H1 (cell line): ENCODE results near the gene INPP5K. TPM values are rescaled to one million over a fixed set of nuclear protein-coding genes. Genes with fewer than 3 reads are reported as not detected.
A peak's percentile ranks its signal among the peaks of the same experiment; 100 is the strongest.

Experiments used
- CTCF ChIA-PET: fragments of 300-600 bp; sonication (Branson Sonifier 250); formaldehyde crosslinking; loops from one replicate; lab custom pipeline; 2021; ENCODE audit not compliant: partially characterized antibody; lab: Charles Lee
- POLR2A ChIA-PET: fragments of 300-600 bp; sonication (Branson Sonifier 250); formaldehyde crosslinking; loops from one replicate; lab custom pipeline; 2021; ENCODE audit warnings: inconsistent platforms; ENCODE audit not compliant: partially characterized antibody; lab: Charles Lee
- DNase-seq, 2 experiments: peaks; one replicate each; pipeline versions ENCODE4 v3.0.0 to v3.0.0-alpha.2; 2010 to 2022; ENCODE audit warnings: low spot score in 2 of 2, low read depth in 1 of 2, mixed read lengths in 1 of 2
- FAIRE-seq: peaks from 2 replicates; lab custom pipeline; 2011; peaks lifted over from hg19 to GRCh38; lab: Jason Lieb, UNC
- H2AFZ ChIP-seq: 2 replicates; pipeline ENCODE4 v1.8.1; 2012; ENCODE audit warnings: low read length, inconsistent platforms
- H2AK5ac ChIP-seq: 2 replicates; pipeline ENCODE4 v1.6.1; 2013; ENCODE audit warnings: low read depth, low read length
- H2BK120ac ChIP-seq: replicated peaks from 2 replicates; pipeline ENCODE3; 2013; ENCODE audit warnings: low read depth, low read length, inconsistent platforms
- H2BK12ac ChIP-seq: 2 replicates; pipeline ENCODE4 v1.6.1; 2013; ENCODE audit warnings: low read depth, low read length
- H2BK15ac ChIP-seq: 2 replicates; pipeline ENCODE4 v1.6.1; 2013; ENCODE audit warnings: low read length
- H2BK20ac ChIP-seq: 2 replicates; pipeline ENCODE4 v1.6.1; 2013; ENCODE audit warnings: low read length
- H2BK5ac ChIP-seq: 2 replicates; pipeline ENCODE4 v1.6.1; 2013; ENCODE audit warnings: low read depth, low read length
- H3K14ac ChIP-seq: 2 replicates; pipeline ENCODE4 v1.6.1; 2013; ENCODE audit warnings: inconsistent platforms; ENCODE audit not compliant: insufficient read length
- H3K18ac ChIP-seq: 2 replicates; pipeline ENCODE4 v1.6.1; 2013; ENCODE audit warnings: low read length; ENCODE audit errors: extremely low read depth
- H3K23ac ChIP-seq: 2 replicates; pipeline ENCODE4 v1.6.1; 2013; ENCODE audit warnings: inconsistent platforms; ENCODE audit not compliant: insufficient read length
- H3K23me2 ChIP-seq: 2 replicates; pipeline ENCODE4 v1.6.1; 2013; ENCODE audit warnings: low read depth, low read length
- H3K27ac ChIP-seq: 2 replicates; pipeline ENCODE4 v1.6.1; 2011; ENCODE audit warnings: low read depth, low read length, inconsistent platforms
- H3K27me3 ChIP-seq, 4 experiments: replicated peaks in 1 of 4; 1 replicate in 1 of 4; 2 replicates in 3 of 4; pipeline versions ENCODE4 v1.6.1 to v1.8.1; 2011 to 2013; ENCODE audit warnings: low read length in 3 of 4, mild to moderate bottlenecking in 3 of 4, inconsistent platforms in 2 of 4, mixed read lengths in 2 of 4, moderate library complexity in 1 of 4; ENCODE audit not compliant: control insufficient read depth in 3 of 4, insufficient read depth in 3 of 4; ENCODE audit errors: extremely low read depth in 1 of 4
- H3K36me3 ChIP-seq, 4 experiments: 2 replicates each; pipeline versions ENCODE4 v1.6.1 to v1.8.1; 2011 to 2013; ENCODE audit warnings: mild to moderate bottlenecking in 4 of 4, low read length in 3 of 4, moderate library complexity in 2 of 4, control low read depth in 1 of 4, inconsistent platforms in 1 of 4; ENCODE audit not compliant: insufficient read depth in 4 of 4, control insufficient read depth in 2 of 4
- H3K4ac ChIP-seq: replicated peaks from 2 replicates; pipeline ENCODE3; 2013; ENCODE audit warnings: low read length, low read depth, mixed read lengths, inconsistent platforms; ENCODE audit not compliant: insufficient read length
- H3K4me1 ChIP-seq, 4 experiments: replicated peaks in 1 of 4; 1 replicate in 1 of 4; 2 replicates in 3 of 4; pipeline versions ENCODE4 v1.6.1 to v1.8.1; 2011 to 2013; ENCODE audit warnings: low read length in 3 of 4, inconsistent platforms in 2 of 4, mixed read lengths in 1 of 4; ENCODE audit not compliant: insufficient read depth in 4 of 4, control insufficient read depth in 3 of 4
- H3K4me2 ChIP-seq, 2 experiments: 2 replicates each; pipeline versions ENCODE4 v1.6.1 to v1.8.1; 2011 to 2013; ENCODE audit warnings: low read depth in 2 of 2, low read length in 2 of 2, control low read depth in 1 of 2, inconsistent platforms in 1 of 2, mild to moderate bottlenecking in 1 of 2; ENCODE audit not compliant: insufficient read depth in 1 of 2
- H3K4me3 ChIP-seq, 4 experiments: fragments of 200-600, 300-600 bp in 1 of 4; sonication (generic), shearing (Covaris generic), sonication (Bioruptor Twin) in 1 of 4; 2 replicates each; pipeline versions ENCODE4 v1.5.1 to v1.8.1; 2011 to 2016; ENCODE audit warnings: low read length in 4 of 4, low read depth in 3 of 4, control low read depth in 2 of 4, inconsistent platforms in 2 of 4, mild to moderate bottlenecking in 2 of 4, mixed read lengths in 1 of 4, moderate library complexity in 1 of 4; ENCODE audit not compliant: insufficient read depth in 2 of 4; ENCODE audit errors: extremely low read depth in 1 of 4
- H3K56ac ChIP-seq: replicated peaks from 2 replicates; pipeline ENCODE3; 2013; ENCODE audit warnings: low read depth, mild to moderate bottlenecking, mixed read lengths, low read length, inconsistent platforms; ENCODE audit not compliant: insufficient read length
- H3K79me1 ChIP-seq: 2 replicates; pipeline ENCODE4 v1.6.1; 2013; ENCODE audit warnings: low read depth, low read length, control low read depth
- H3K79me2 ChIP-seq, 2 experiments: 2 replicates each; pipeline versions ENCODE4 v1.6.1 to v1.8.1; 2012 to 2013; ENCODE audit warnings: low read length in 2 of 2, mild to moderate bottlenecking in 2 of 2, inconsistent platforms in 1 of 2; ENCODE audit not compliant: insufficient read depth in 2 of 2, control insufficient read depth in 1 of 2
- H3K9ac ChIP-seq, 4 experiments: replicated peaks in 1 of 4; 1 replicate in 1 of 4; 2 replicates in 3 of 4; pipeline versions ENCODE4 v1.6.1 to v1.8.1; 2011 to 2013; ENCODE audit warnings: low read depth in 3 of 4, low read length in 3 of 4, control low read depth in 2 of 4, mild to moderate bottlenecking in 2 of 4, moderate library complexity in 2 of 4, inconsistent platforms in 1 of 4; ENCODE audit errors: extremely low read depth in 1 of 4
- H3K9me3 ChIP-seq, 2 experiments: 2 replicates each; pipeline versions ENCODE4 v1.6.1 to v1.8.1; 2012 to 2013; ENCODE audit warnings: mild to moderate bottlenecking in 2 of 2, moderate library complexity in 2 of 2, control low read depth in 1 of 2, inconsistent platforms in 1 of 2, low read depth in 1 of 2, low read length in 1 of 2, mixed read lengths in 1 of 2; ENCODE audit not compliant: insufficient read depth in 2 of 2
- H4K20me1 ChIP-seq, 2 experiments: replicated peaks in 1 of 2; 2 replicates each; pipeline versions ENCODE3 to v1.8.1; 2011 to 2013; ENCODE audit warnings: inconsistent platforms in 2 of 2, low read length in 2 of 2, mild to moderate bottlenecking in 1 of 2; ENCODE audit not compliant: insufficient read depth in 2 of 2, control insufficient read depth in 1 of 2
- H4K5ac ChIP-seq: 2 replicates; pipeline ENCODE4 v1.6.1; 2013; ENCODE audit warnings: low read length, low read depth, mixed read lengths, inconsistent platforms; ENCODE audit not compliant: insufficient read length
- H4K8ac ChIP-seq: 2 replicates; pipeline ENCODE4 v1.8.0; 2013; ENCODE audit warnings: mild to moderate bottlenecking, moderate library complexity, low read length, inconsistent platforms; ENCODE audit not compliant: insufficient read depth; ENCODE audit errors: extremely low read depth
- H4K91ac ChIP-seq: replicated peaks from 2 replicates; pipeline ENCODE3; 2013; ENCODE audit warnings: low read length, mixed read lengths, inconsistent platforms; ENCODE audit not compliant: insufficient read length
- HDAC2 ChIP-seq, 2 experiments: fragments of 300-600 bp in 1 of 2; sonication (generic) in 1 of 2; IDR thresholded peaks; 2 replicates each; pipeline ENCODE4 v1.6.1; 2011 to 2012; ENCODE audit warnings: low read depth in 2 of 2, low read length in 2 of 2, mild to moderate bottlenecking in 2 of 2, moderate library complexity in 2 of 2, borderline replicate concordance in 1 of 2, inconsistent platforms in 1 of 2
- MAFK ChIP-seq: IDR thresholded peaks from 2 replicates; pipeline ENCODE4 v1.6.1; 2012; ENCODE audit warnings: low read depth, mild to moderate bottlenecking, improper control_type of control experiment, low read length
- YY1 ChIP-seq: IDR thresholded peaks from 2 replicates; pipeline ENCODE4 v1.6.1; 2011; ENCODE audit warnings: low read depth, mild to moderate bottlenecking, low read length
- WGBS, 2 experiments: shearing (Covaris generic) in 1 of 2; methylation state at CpG; one replicate each; pipeline versions ENCODE4 v1.1.6 to v1.1.7; 2013 to 2015; ENCODE audit warnings: low lambda C conversion rate in 2 of 2, mixed read lengths in 2 of 2, inconsistent platforms in 1 of 2, low coverage in 1 of 2, missing lambda C conversion rate in 1 of 2; ENCODE audit not compliant: insufficient replicate concordance in 2 of 2, insufficient coverage in 1 of 2, insufficient read length in 1 of 2; ENCODE audit errors: extremely low coverage in 1 of 2, missing lambda C conversion rate in 1 of 2; 5-methylcytosine and 5-hydroxymethylcytosine counted together
- polyA plus RNA-seq, 7 experiments: library from polyadenylated mRNA; depleted of rRNA in 3 of 7; stranded (reverse) in 5 of 7; unstranded in 2 of 7; fragments of >200 nt in 5 of 7; fragments of 200-250 nt in 2 of 7; gene quantifications; 1 replicate in 5 of 7; 2 replicates in 1 of 7; 4 replicates in 1 of 7; pipeline versions ENCODE4 v1.2.1 to v1.2.3, GENCODE V29; 2011 to 2013; ENCODE audit warnings: missing spikeins in 2 of 7, mixed read lengths in 2 of 7
- total RNA-seq: library from RNA; stranded (reverse); fragmentation: NEBNext Ultra II Directional; extraction: Animal tissue kit (Norgen Biotek cat#: 25700); gene quantifications from 2 replicates; pipeline ENCODE4 v1.2.1, GENCODE V29; 2021

The INPP5K gene
- total and polyA plus RNA-seq, 2 of the 8 experiments (the other 6 are each of a cell fraction or from before 2014, with no cell fraction given): 21.0 to 24.1 TPM

- Histone ChIP-seq H3K56ac (no peak overlapping the region), H3K79me1 (no peaks in the 10 kb centered on the region; the same call in 1 of the 2 replicates), H2BK5ac (no peak overlapping the region), H3K9me3 (no peaks in the 10 kb centered on the region; a peak in 1 of 4 replicates), H3K27me3 (no peaks in the 10 kb centered on the region), H2BK12ac (no peak overlapping the region), H2AK5ac (no peak overlapping the region), H3K79me2 (no peaks in the 10 kb centered on the region), H3K9ac (no peak overlapping the region), H3K4me1 (no peaks in the 10 kb centered on the region), H4K20me1 (peaks cover 3 to 5% of the 10 kb centered on the region in 2 experiments), H3K27ac (no peak overlapping the region), H2BK120ac (no peak overlapping the region), H3K4ac (no peak overlapping the region), H4K5ac (no peak overlapping the region), H4K91ac (no peak overlapping the region), H3K23ac (no peak overlapping the region), H4K8ac (no peak overlapping the region), H3K4me2 (no peak overlapping the region), H3K23me2 (no peaks in the 10 kb centered on the region), H2BK15ac (no peak overlapping the region), H3K14ac (no peak overlapping the region), H2BK20ac (no peak overlapping the region), H3K18ac (no peak overlapping the region), H3K36me3 (peaks cover 6 to 36% (median 23%) of the 10 kb centered on the region in 4 experiments; a peak in 7 of 8 replicates), H2AFZ (no peak overlapping the region), H3K4me3 (no peak overlapping the region)
- FAIRE-seq: no peak
- CTCF ChIA-PET: interaction anchor here (0.9 kb wide), 1 partner anchor 104 kb away, joined by 3 read pairs; no protein-coding TSS in a partner anchor
- POLR2A ChIA-PET: interaction anchor here (0.6 to 1.8 kb wide), 3 partner anchors 9 to 78 kb away, joined by 3 to 5 read pairs (median 5); no protein-coding TSS in a partner anchor
- DNase-seq: peak in 1 of 2 experiments; percentile 62
- WGBS, 2 experiments: 91 to 100% methylated on average over 5 to 28 of the region's 28 CpGs
- TF ChIP-seq MAFK (peak; percentile 99), YY1 (peak; percentile 91), HDAC2 (IDR thresholded peaks at IDR 0.05; ENCODE audit: borderline replicate concordance in 1 of 2, low read depth in 2 of 2, low read length in 2 of 2) (no peak)
These were observed 47.1 kb downstream of the INPP5K start for GRCh38 chr17:1469231-1469852.
